ENCODE measurements around the gene CRIM1.

Gene CRIM1

GRCh38 chr2:36373149-36373926, 17.8 kb downstream of the CRIM1 start:
- peak; percentile 80 for DNase-seq (ENCODE audit: low read depth)

- DNase-seq (ENCODE audit: low read depth): peak; percentile 60
Measured at GRCh38 chr2:36374585-36374984, 19.0 kb downstream of the CRIM1 start.

GRCh38 chr2:36376319-36376765, 20.8 kb downstream of the CRIM1 start:
- no peak for DNase-seq (ENCODE audit: low read depth)

GRCh38 chr2:36376992-36377738, 21.6 kb downstream of the CRIM1 start:
- no peak for DNase-seq (ENCODE audit: low read depth)

- peak; percentile 87 for DNase-seq (ENCODE audit: low read depth)
Measured at GRCh38 chr2:36379710-36380448, 24.3 kb downstream of the CRIM1 start.

GRCh38 chr2:36380624-36381481, 25.3 kb downstream of the CRIM1 start:
- peak; percentile 80 for DNase-seq (ENCODE audit: low read depth)

- DNase-seq (ENCODE audit: low read depth): no peak
Measured at GRCh38 chr2:36381993-36382392, 26.4 kb downstream of the CRIM1 start.

GRCh38 chr2:36382472-36382871, 26.9 kb downstream of the CRIM1 start:
- DNase-seq (ENCODE audit: low read depth): no peak

GRCh38 chr2:36383726-36384125, 28.1 kb downstream of the CRIM1 start:
- no peak for DNase-seq (ENCODE audit: low read depth)

- DNase-seq (ENCODE audit: low read depth): no peak
Measured at GRCh38 chr2:36384454-36384853, 28.9 kb downstream of the CRIM1 start.

GRCh38 chr2:36385603-36386002, 30.0 kb downstream of the CRIM1 start:
- DNase-seq (ENCODE audit: low read depth): no peak

- peak; percentile 53 for DNase-seq (ENCODE audit: low read depth)
Measured at GRCh38 chr2:36387258-36387916, 31.8 kb downstream of the CRIM1 start.

GRCh38 chr2:36388472-36388871, 32.9 kb downstream of the CRIM1 start:
- no peak for DNase-seq (ENCODE audit: low read depth)

GRCh38 chr2:36389091-36389564, 33.5 kb downstream of the CRIM1 start:
- peak; percentile 83 for DNase-seq (ENCODE audit: low read depth)

- no peak for DNase-seq (ENCODE audit: low read depth)
Measured at GRCh38 chr2:36389577-36389976, 34.0 kb downstream of the CRIM1 start.

- no peak for DNase-seq (ENCODE audit: low read depth)
Measured at GRCh38 chr2:36392571-36393255, 37.1 kb downstream of the CRIM1 start.

- no peak for DNase-seq (ENCODE audit: low read depth)
Measured at GRCh38 chr2:36393738-36394256, 38.2 kb downstream of the CRIM1 start.

GRCh38 chr2:36394804-36395203, 39.2 kb downstream of the CRIM1 start:
- DNase-seq (ENCODE audit: low read depth): no peak

- peak; percentile 52 for DNase-seq (ENCODE audit: low read depth)
Measured at GRCh38 chr2:36395866-36396265, 40.3 kb downstream of the CRIM1 start.

- no peak for DNase-seq (ENCODE audit: low read depth)
Measured at GRCh38 chr2:36396878-36397539, 41.4 kb downstream of the CRIM1 start.

Measured in amniotic epithelial cell (primary cell).